Choroid plexus epithelial cell (primary cell): ENCODE measurements around the gene TPBGL.
"Not testable (repeated sequence)": the region's sequence is repeated elsewhere in the genome, so short reads cannot be mapped to it uniquely, and the experiment has no call there.

ENCODE experiments used
- DNase-seq: peaks from one replicate; pipeline ENCODE4 v3.0.0-alpha.2; 2010; ENCODE audit warnings: low read depth
- H3K4me3 ChIP-seq: 2 replicates; pipeline ENCODE4 v1.5.1; 2011; ENCODE audit warnings: low read depth, mild to moderate bottlenecking, control low read depth, low read length, moderate library complexity
- TF ChIP-seq, protein P1 (sequence below): conservative IDR thresholded peaks from 2 replicates; pipeline ENCODE4 v1.5.1; 2011; ENCODE audit warnings: low read depth, mild to moderate bottlenecking, control low read depth, inconsistent platforms, low read length, moderate library complexity

Gene TPBGL

GRCh38 chr11:75272391-75272790 is 31.8 kb downstream of the TPBGL start:
- H3K4me3 ChIP-seq: no peak overlapping the region
- no peak for DNase-seq
- TF ChIP-seq, protein P1, sequence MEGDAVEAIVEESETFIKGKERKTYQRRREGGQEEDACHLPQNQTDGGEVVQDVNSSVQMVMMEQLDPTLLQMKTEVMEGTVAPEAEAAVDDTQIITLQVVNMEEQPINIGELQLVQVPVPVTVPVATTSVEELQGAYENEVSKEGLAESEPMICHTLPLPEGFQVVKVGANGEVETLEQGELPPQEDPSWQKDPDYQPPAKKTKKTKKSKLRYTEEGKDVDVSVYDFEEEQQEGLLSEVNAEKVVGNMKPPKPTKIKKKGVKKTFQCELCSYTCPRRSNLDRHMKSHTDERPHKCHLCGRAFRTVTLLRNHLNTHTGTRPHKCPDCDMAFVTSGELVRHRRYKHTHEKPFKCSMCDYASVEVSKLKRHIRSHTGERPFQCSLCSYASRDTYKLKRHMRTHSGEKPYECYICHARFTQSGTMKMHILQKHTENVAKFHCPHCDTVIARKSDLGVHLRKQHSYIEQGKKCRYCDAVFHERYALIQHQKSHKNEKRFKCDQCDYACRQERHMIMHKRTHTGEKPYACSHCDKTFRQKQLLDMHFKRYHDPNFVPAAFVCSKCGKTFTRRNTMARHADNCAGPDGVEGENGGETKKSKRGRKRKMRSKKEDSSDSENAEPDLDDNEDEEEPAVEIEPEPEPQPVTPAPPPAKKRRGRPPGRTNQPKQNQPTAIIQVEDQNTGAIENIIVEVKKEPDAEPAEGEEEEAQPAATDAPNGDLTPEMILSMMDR: no peak

- TF ChIP-seq, protein P1: no peak
- no peak for DNase-seq
- no peak overlapping the region for H3K4me3 ChIP-seq
These were observed 32.3 kb downstream of the TPBGL start for GRCh38 chr11:75272821-75273301.

DNA sequence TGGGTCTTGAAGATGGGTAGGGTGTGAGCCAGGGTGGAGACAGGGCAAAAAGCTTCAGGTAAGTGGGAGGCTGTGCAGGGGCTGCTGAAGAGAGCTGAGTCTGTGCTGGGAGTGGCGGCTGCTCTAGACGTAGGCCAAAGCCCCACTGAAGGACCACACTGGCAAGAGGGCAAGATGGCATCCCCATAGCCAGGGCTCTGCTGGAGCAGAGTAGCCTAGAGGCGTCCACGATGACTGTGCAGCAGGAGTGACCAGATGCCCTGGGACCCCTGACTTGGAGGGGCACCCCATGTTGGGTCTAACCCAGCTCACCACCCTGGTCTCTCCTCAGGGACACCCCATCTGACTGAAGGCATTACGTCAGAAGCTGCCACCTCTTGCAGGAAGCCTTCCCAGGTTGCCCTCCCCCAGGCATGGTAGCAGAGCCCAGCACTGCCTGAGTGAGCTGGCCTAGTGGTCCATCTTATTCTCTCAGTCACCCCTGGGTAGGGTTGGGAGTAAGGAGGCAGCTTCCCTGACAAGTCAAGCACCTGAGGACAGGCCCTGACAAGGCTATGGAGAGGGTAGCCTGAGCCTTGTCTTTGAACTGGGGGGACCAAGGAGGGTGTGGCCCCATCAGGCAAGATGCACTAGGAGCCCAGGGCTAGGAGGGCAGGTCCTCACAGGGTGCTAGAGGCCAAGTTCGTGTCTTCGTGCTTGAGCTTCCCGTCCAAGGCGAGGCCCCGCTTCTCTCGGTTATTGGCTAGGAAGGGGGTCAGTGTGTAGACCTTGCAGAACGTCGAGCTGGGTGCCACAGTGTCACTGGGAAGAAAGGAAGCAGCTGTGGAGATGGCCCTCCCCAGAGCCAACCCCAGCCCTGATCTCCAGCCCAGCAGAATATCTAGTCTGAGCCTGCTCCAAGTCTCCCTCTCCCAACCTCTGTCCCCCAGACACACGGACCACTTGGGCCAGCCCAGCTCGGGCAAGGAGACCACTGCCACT is 33.1 kb downstream of the TPBGL start:
- no peak for DNase-seq
- no peak overlapping the region for H3K4me3 ChIP-seq
- TF ChIP-seq, protein P1: no peak

- not testable (repeated sequence) for DNase-seq, H3K4me3 ChIP-seq
These were observed 34.1 kb downstream of the TPBGL start for GRCh38 chr11:75274716-75275115.

DNA sequence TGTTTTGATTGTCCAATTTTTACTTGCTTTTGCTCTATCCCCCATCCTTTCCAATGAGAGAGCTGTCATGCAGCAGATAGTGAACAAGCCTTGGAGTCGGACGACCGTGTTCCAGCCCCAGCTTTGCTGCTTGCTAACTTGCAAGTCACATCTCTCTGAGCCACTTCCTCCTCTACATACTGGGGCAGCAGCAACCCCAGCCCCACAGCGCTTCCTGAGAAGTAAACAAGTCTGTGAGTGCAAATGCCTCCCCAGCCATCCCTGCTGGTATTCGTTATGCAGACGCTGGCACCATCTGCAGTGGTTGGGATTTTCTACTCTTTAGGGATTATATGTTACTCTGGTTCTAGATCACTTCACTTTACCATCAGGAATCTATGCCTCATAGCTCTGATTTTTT is 35.0 kb downstream of the TPBGL start:
- no peak overlapping the region for H3K4me3 ChIP-seq
- no peak for DNase-seq
- TF ChIP-seq, protein P1: no peak

DNA sequence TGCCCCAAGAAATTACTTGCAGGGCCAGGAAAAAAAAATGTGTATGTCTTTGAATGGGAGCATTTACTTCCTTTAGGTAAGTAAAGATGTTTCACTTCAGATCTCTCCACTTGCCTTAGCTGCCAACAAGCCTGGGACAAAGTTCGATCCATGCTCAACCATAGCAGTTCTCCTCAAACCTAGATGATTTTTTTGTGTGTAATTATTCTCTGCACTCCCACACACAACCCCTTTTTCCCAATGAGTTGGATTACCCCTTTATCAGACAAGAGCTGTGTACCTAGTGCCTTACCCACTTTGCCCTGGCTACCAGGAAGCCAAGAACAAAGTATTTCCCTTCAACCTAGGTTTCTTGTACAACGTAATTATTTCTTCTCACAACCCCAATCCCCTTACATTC is 35.6 kb downstream of the TPBGL start:
- DNase-seq: no peak
- no peak overlapping the region for H3K4me3 ChIP-seq
- TF ChIP-seq, protein P1: no peak

GRCh38 chr11:75276686-75277085 is 36.1 kb downstream of the TPBGL start:
- TF ChIP-seq, protein P1: no peak
- H3K4me3 ChIP-seq: no peak overlapping the region
- DNase-seq: no peak
